Pons (tissue), 1 donor: ENCODE results near the gene VPS52.
"Not testable (repeated sequence)": the region's sequence is repeated elsewhere in the genome, so short reads cannot be mapped to it uniquely, and the experiment has no call there.

ENCODE experiments used
- DNase-seq: peaks from one replicate; pipeline ENCODE4 v3.0.0-alpha.2; 2016; ENCODE audit warnings: low spot score

Gene VPS52

GRCh38 chr6:33249732-33250630, 21.7 kb downstream of the VPS52 start:
- no peak for DNase-seq

- DNase-seq: peak; percentile 99
Measured at GRCh38 chr6:33248932-33249731, 22.5 kb downstream of the VPS52 start.

- DNase-seq: no peak
Measured at GRCh38 chr6:33248643-33248931, 23.1 kb downstream of the VPS52 start.

GRCh38 chr6:33247977-33248642, 23.6 kb downstream of the VPS52 start:
- DNase-seq: peak; percentile 87

GRCh38 chr6:33243476-33243875, 28.2 kb downstream of the VPS52 start:
- DNase-seq: no peak

GRCh38 chr6:33241968-33242367, 29.7 kb downstream of the VPS52 start:
- no peak for DNase-seq

GRCh38 chr6:33237741-33238140, 33.9 kb downstream of the VPS52 start:
- no peak for DNase-seq

GRCh38 chr6:33236852-33237251, 34.8 kb downstream of the VPS52 start:
- no peak for DNase-seq

GRCh38 chr6:33236328-33236727, 35.3 kb downstream of the VPS52 start:
- no peak for DNase-seq

GRCh38 chr6:33235221-33235634, 36.4 kb downstream of the VPS52 start:
- DNase-seq: no peak

- DNase-seq: not testable (repeated sequence)
Measured at GRCh38 chr6:33226503-33227120, 45.1 kb downstream of the VPS52 start.

- no peak for DNase-seq
Measured at GRCh38 chr6:33217681-33218080, 54.0 kb downstream of the VPS52 start.

GRCh38 chr6:33217246-33217645, 54.4 kb downstream of the VPS52 start:
- DNase-seq: no peak

- no peak for DNase-seq
Measured at GRCh38 chr6:33216117-33216649, 55.5 kb downstream of the VPS52 start.

GRCh38 chr6:33215271-33216116, 56.2 kb downstream of the VPS52 start:
- no peak for DNase-seq

GRCh38 chr6:33213989-33214335, 57.7 kb downstream of the VPS52 start:
- no peak for DNase-seq

GRCh38 chr6:33213166-33213988, 58.3 kb downstream of the VPS52 start:
- DNase-seq: no peak

- no peak for DNase-seq
Measured at GRCh38 chr6:33212857-33213165, 58.9 kb downstream of the VPS52 start.

GRCh38 chr6:33211666-33212422, 59.8 kb downstream of the VPS52 start:
- no peak for DNase-seq

GRCh38 chr6:33211136-33211535, 60.5 kb downstream of the VPS52 start:
- DNase-seq: no peak
